ENCODE measurements around the gene GSDME. TPM values are rescaled to one million over a fixed set of nuclear protein-coding genes. Genes with fewer than 3 reads are reported as not detected.

GSDME gene
- total RNA-seq, 1 experiment from 2014 or later, result 4.5 TPM

DNA sequence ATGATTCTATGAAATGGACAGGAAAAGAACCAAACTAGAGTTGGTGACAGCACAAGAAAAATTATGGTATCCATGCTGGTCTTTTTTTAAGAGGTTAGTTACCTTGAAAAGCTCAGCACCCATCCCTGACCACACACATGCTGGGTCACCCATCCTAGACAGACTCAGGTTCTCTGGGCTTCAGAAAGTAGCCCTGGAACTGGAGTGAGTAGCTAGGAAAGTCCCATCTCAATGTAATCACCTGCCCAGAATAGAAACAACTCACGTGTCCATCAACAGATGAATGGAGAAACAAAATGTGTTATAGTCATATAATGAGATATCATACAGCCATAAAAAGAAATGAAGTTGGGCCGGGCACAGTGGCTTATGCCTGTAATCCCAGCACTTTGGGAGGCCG, 37.0 kb downstream of the GSDME start:
- no peaks in the 10 kb centered on the region for H3K27me3 ChIP-seq (ENCODE audit: control insufficient read depth, insufficient read depth, low read length)
- H3K4me1 ChIP-seq (ENCODE audit: control insufficient read depth, insufficient read depth, low read length), result no peaks in the 10 kb centered on the region
- no peak overlapping the region for H3K4me3 ChIP-seq (ENCODE audit: low read depth in 2 of 2, low read length in 2 of 2)
- ChIA-PET CTCF (no interaction called here), POLR2A (no interaction called here)
- H3K36me3 ChIP-seq (ENCODE audit: control insufficient read depth, insufficient read depth, low read length), result no peaks in the 10 kb centered on the region
- DNase-seq (ENCODE audit: low read depth, low spot score) (no peak), ATAC-seq (no peak)
- BruUV-seq (replicated peaks), result no TSS peak
- intact Hi-C loops (cut with micrococcal nuclease; ENCODE audit: unreplicated experiment) (loop anchor here (5.0 to 10.0 kb wide), 2 partner anchors 143 to 425 kb away; no protein-coding TSS in a partner anchor), in situ Hi-C loops (cut with HindIII; ENCODE audit: low pct_unique_long_range_greater_than_20kb, low sequenced_read_pairs) (no loop called here)
- TF ChIP-seq, protein P1, sequence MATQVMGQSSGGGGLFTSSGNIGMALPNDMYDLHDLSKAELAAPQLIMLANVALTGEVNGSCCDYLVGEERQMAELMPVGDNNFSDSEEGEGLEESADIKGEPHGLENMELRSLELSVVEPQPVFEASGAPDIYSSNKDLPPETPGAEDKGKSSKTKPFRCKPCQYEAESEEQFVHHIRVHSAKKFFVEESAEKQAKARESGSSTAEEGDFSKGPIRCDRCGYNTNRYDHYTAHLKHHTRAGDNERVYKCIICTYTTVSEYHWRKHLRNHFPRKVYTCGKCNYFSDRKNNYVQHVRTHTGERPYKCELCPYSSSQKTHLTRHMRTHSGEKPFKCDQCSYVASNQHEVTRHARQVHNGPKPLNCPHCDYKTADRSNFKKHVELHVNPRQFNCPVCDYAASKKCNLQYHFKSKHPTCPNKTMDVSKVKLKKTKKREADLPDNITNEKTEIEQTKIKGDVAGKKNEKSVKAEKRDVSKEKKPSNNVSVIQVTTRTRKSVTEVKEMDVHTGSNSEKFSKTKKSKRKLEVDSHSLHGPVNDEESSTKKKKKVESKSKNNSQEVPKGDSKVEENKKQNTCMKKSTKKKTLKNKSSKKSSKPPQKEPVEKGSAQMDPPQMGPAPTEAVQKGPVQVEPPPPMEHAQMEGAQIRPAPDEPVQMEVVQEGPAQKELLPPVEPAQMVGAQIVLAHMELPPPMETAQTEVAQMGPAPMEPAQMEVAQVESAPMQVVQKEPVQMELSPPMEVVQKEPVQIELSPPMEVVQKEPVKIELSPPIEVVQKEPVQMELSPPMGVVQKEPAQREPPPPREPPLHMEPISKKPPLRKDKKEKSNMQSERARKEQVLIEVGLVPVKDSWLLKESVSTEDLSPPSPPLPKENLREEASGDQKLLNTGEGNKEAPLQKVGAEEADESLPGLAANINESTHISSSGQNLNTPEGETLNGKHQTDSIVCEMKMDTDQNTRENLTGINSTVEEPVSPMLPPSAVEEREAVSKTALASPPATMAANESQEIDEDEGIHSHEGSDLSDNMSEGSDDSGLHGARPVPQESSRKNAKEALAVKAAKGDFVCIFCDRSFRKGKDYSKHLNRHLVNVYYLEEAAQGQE (IDR thresholded peaks at IDR 0.05; ENCODE audit: insufficient read depth in 1 of 2, low read depth in 2 of 2, low read length in 1 of 2), result no peak
- TF ChIP-seq, protein P2, sequence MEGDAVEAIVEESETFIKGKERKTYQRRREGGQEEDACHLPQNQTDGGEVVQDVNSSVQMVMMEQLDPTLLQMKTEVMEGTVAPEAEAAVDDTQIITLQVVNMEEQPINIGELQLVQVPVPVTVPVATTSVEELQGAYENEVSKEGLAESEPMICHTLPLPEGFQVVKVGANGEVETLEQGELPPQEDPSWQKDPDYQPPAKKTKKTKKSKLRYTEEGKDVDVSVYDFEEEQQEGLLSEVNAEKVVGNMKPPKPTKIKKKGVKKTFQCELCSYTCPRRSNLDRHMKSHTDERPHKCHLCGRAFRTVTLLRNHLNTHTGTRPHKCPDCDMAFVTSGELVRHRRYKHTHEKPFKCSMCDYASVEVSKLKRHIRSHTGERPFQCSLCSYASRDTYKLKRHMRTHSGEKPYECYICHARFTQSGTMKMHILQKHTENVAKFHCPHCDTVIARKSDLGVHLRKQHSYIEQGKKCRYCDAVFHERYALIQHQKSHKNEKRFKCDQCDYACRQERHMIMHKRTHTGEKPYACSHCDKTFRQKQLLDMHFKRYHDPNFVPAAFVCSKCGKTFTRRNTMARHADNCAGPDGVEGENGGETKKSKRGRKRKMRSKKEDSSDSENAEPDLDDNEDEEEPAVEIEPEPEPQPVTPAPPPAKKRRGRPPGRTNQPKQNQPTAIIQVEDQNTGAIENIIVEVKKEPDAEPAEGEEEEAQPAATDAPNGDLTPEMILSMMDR (IDR thresholded peaks at IDR 0.05), result no peak
- TF ChIP-seq POLR2AphosphoS5 (IDR thresholded peaks at IDR 0.05; ENCODE audit: low read depth, low read length) (no peak), TCF7L2 (IDR thresholded peaks at IDR 0.05; ENCODE audit: low read depth, low read length) (no peak), SIN3A (IDR thresholded peaks at IDR 0.05; ENCODE audit: borderline replicate concordance, insufficient read depth, low read depth, low read length) (no peak)
- H3K27ac ChIP-seq (ENCODE audit: low read length), result no peak overlapping the region
- no peaks in the 10 kb centered on the region for H3K9me3 ChIP-seq (ENCODE audit: control insufficient read depth, insufficient read depth, low read depth, low read length)

DNA sequence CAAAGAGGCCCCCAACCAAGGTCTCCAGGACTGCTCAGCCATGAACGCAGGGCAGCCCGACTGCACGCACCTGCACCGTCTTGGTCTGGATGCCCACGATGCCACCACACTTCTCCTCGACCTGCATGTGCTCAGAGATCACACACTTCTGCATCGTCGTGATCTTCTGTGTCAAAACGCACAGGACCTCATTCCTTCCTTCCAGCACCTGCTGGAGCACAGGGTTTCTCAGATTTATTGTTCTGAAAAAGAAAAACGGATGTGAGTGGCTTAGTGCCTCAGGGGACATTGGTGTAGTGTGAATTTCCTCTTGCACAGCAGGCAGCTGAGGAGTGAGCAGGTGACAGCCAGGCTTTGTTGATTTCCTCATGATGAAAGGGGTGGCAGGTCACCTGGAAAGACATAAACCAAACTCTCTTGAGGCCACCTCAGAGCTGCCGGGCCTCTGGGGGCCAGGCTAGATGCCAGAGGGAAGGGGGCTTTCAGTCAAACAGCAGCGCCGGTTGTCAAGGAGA, 38.2 kb downstream of the GSDME start:
- intact Hi-C loops (cut with micrococcal nuclease; ENCODE audit: unreplicated experiment) (loop anchor here (10.0 kb wide), 3 partner anchors 64 to 1144 kb away; no protein-coding TSS in a partner anchor), in situ Hi-C loops (cut with HindIII; ENCODE audit: low pct_unique_long_range_greater_than_20kb, low sequenced_read_pairs) (no loop called here)
- Histone ChIP-seq H3K27me3 (ENCODE audit: control insufficient read depth, insufficient read depth, low read length) (no peaks in the 10 kb centered on the region), H3K4me3 (ENCODE audit: low read depth in 2 of 2, low read length in 2 of 2) (no peak overlapping the region), H3K4me1 (ENCODE audit: control insufficient read depth, insufficient read depth, low read length) (no peaks in the 10 kb centered on the region), H3K36me3 (ENCODE audit: control insufficient read depth, insufficient read depth, low read length) (no peaks in the 10 kb centered on the region), H3K27ac (ENCODE audit: low read length) (no peak overlapping the region), H3K9me3 (ENCODE audit: control insufficient read depth, insufficient read depth, low read depth, low read length) (no peaks in the 10 kb centered on the region)
- DNase-seq (ENCODE audit: low read depth, low spot score) (no peak), ATAC-seq (no peak)
- ChIA-PET POLR2A (no interaction called here), CTCF (no interaction called here)
- BruUV-seq (replicated peaks), result no TSS peak
- TF ChIP-seq POLR2AphosphoS5 (IDR thresholded peaks at IDR 0.05; ENCODE audit: low read depth, low read length), result no peak
- TF ChIP-seq, protein P1 (IDR thresholded peaks at IDR 0.05; ENCODE audit: insufficient read depth in 1 of 2, low read depth in 2 of 2, low read length in 1 of 2), result no peak
- no peak for TF ChIP-seq TCF7L2 (IDR thresholded peaks at IDR 0.05; ENCODE audit: low read depth, low read length)
- no peak for TF ChIP-seq SIN3A (IDR thresholded peaks at IDR 0.05; ENCODE audit: borderline replicate concordance, insufficient read depth, low read depth, low read length)
- TF ChIP-seq, protein P2 (IDR thresholded peaks at IDR 0.05), result no peak
